COR-L47 (cell line): ENCODE data around the gene CNEP1R1.
A peak's percentile ranks its signal among the peaks of the same experiment; 100 is the strongest.

Experiments used
- DNase-seq: peaks from one replicate; lab custom pipeline; 2025; lab: John Stamatoyannopoulos, UW

Gene CNEP1R1

DNA sequence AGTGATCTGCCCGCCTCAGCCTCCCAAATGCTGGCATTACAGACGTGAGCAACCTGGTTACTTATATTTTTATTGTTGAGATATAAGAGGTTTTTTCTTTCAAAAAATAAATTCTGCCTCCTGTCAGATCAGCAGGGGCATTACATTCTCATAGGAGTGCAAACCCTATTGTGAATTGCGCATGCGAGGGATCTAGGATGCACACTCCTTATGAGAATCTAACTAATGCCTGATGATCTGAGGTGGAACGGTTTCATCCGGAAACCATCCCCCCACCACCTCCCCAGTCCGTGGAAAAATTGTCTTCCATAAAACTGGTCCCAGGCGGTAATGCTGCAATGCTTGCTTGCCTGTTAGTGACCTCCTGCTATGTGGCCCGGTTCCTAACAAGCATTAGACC, 7.5 kb upstream of the CNEP1R1 start:
- no peak for DNase-seq

DNA sequence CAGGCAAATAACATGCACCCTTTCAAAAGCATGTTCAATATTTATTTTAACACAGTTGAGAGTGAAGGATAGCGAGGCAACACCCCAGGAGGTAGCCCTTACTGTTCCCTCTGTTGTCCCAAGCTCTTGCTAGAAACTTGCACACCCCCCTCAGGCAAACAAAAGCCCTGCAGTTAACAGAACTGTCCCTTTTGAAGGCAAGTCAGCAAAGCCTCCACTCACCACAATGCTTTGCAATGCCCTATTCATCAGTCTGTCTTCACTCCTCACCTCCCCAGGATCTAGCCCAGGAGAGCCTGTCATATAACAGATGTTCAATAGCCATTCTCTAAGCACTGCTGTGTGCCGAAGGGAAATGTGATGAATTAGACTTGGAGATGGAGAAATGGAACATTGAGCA, 3.5 kb upstream of the CNEP1R1 start:
- DNase-seq, result peak; percentile 33

DNA sequence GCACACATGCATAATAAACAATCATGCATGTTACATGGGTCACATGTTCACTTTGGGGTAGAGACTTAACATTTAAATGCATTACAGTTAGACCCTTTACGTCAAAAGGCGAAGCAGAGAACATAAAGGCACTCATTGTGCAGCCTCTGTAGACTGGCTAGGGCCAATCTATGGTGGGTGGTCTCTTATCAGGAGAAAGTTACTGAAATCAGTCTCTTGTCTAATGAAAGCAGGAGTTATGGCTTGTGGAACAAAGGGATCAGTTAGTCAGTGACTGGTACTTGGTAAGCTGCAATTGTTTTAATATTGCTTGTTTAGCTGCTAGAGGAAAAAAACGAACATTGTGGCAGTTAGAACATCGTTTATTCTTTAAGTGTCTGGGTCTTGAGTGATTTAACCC, 1.4 kb upstream of the CNEP1R1 start:
- DNase-seq, result no peak

DNA sequence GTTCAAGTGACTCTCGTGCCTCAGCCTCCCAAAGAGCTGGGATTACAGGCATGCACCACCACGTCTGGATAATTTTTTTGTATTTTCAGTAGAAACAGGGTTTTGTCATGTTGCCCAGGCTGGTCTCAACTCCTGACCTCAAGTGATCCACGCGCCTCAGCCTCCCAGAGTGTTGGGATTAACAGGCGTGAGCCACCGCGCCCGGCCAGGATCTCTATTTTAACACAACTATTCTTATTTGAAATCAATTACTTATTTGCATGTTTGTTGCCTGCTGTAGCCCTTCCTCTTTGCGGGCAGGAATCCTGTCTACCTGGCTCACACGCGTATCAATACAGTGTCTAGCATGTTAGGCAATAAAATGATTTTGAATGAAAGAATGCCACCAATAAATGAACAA, 818 bp upstream of the CNEP1R1 start:
- DNase-seq, result no peak

DNA sequence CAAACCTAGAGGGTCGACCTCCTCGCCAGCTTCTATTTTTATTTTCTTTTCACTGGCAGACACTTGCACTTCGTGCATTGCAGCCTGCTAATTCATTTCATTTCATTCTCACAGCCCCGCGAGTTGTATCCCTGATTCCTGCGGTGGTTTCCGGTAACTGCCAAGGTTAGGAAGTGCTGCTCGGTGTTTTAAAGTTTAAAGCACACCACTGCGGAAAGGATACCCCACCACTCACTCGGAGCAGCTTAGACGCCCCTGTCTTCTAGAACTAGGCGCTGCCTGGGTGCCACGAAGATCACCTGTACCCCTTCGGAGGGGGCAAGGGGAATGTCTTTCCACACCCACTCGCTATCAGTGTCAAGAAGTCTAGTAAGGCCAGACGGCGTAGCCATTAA, 509 bp downstream of the CNEP1R1 start:
- DNase-seq, result no peak

DNA sequence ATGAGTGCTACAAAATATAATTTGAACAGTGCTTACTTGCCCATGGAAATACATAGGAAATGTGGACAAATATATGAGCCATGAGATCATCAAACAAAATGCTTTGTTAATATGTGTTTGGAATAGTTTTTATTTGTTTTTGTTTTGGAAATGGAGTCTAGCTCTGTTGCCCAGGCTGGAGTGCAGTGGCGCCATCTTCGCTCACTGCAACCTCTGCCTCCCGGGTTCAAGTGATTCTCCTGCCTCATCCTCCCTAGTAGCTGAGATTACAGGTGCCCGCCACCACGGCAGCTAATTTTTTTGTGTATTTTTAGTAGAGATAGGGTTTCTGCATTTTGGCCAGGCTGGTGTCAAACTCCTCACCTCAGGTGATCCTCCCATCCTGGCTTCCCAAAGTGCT, 2.8 kb downstream of the CNEP1R1 start:
- no peak for DNase-seq

DNA sequence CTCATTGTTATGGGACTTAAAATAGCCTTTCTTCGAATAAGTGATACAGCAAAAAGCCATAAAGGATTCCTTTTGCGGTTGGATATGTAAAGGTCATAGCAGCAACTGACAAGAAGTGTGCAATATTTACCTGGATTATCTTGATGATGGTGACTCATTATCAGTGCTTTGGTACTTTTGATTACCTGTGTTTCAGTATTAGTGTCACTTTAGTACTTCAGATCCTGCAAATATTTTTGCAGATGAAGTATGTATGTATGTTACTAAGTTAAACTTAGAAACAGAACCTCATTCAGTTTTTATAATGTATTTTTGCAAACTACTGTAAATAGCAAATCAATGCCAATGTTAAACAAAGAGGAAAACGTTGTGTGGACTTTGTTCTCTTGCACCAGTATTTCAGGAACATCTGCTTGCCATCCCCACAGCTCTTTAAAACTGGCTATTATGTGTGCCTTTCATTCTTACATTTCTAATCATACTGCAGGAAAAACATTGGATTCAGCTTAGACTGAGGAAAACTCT, 10.5 kb downstream of the CNEP1R1 start:
- no peak for DNase-seq

DNA sequence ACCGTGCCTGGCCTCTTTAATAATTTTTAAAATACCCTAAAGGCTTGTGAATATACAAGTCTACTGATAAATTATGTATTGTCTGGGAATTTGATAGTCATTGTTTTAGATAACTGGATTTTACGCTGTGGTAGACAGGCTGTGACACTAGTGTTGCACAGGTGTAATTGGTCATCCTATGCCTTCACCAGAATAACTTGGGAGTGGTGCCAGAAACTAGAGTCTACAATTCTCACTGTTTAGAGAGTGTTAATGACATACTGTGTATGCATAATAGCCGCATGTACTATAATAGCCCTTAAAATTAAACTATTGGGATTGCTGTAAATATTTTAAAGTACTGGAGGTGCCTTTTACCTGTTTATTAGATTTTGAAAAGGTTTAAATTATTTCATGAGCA, 11.4 kb downstream of the CNEP1R1 start:
- peak; percentile 81 for DNase-seq

DNA sequence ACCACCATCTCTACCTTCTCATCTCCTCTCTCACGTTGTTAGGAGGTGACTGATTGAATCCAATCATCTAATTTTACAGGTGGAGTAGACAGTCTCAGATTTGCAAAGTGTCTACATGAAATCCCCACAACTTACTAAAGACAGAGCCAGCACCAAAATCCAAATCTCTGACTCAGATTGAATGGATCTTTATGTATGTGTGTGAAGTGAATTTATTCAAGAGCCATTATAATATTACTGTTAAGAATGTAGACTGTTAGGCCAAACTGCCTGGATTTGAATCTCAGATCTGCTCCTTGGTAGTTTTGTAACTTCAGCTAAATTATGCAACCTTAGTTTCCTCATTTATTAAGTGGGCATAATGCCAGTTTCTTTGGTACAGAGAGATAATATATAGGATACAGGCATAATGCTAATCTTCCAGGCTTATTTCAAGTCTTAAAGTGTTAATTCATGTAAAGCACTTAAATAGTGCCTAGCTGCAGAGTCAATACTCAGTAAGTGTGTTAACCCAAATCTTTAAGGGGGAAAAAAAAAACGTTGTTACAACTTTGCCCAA, 12.7 kb downstream of the CNEP1R1 start:
- no peak for DNase-seq

DNA sequence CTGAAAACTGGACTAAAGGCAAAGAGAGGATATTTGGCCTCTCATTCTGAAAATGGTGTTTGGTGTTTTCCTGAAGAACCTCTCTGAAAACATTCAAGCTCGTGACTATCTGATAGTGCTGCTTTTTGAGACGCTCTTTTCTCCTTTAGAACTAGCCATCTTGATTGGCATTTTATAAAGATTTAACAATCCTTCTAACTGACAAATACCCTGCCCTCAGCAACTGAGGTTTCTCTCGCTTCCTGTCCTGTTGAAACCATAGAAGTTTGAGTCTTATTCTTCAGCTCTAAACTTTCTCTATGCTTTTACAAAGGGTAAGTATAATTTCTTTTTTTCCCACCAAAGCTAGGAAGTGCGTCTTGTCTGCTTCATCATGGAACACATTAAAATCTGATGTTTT, 13.3 kb downstream of the CNEP1R1 start:
- DNase-seq, result no peak

DNA sequence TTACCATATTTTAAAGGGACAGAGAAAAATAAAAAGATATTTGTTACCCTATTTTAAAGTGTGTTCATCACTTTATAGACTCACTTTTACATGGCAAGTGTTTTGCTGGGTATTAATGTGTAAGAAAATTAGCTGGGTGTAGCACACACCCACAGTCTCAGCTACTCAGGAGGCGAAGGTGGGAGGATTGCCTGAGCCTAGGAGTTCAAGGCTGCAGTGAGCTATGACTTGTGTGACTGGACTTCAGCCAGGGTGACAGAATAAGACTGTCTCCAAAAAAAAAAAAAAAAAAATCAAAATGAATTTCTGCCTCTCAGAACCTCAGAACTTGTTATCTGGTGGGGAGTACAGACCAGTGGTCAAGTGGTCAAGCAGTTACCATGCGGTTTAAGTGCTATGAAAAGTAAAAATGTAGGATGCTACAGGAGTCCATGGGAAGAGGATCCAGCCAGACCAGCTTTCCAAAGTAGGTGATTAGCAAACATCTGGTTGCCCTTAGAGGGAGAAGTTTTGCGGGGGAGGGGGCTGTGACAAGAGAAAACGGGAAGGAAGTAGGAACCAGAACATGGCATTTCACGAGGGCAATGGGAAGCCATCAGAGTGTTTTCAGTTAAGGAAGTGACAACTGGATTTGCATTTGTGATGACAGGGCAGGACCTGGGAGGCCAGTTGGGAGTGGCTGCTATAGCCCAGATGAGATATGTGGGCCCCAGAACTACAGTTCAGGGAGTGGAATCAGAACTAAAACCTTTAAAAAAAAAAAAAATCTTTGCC, 13.9 kb downstream of the CNEP1R1 start:
- no peak for DNase-seq

DNA sequence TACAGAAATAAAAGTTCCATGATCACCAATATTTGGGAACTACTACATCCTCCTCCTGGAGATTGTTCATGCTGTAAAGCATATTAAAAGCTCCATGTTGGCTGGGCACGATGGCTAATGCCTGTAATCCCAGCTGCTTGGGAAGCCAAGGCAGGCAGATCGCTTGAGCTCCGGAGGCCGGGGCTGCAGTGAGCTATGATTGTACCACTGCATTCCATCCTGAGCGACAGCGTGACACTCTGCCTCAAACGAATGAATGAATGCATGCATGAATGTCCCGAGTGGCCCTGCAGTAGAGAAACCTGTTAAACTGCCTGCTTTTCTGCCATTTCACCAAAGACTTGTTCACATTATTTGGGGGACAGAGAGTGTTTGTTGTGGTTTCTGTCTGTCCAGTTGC, 15.0 kb downstream of the CNEP1R1 start:
- no peak for DNase-seq

DNA sequence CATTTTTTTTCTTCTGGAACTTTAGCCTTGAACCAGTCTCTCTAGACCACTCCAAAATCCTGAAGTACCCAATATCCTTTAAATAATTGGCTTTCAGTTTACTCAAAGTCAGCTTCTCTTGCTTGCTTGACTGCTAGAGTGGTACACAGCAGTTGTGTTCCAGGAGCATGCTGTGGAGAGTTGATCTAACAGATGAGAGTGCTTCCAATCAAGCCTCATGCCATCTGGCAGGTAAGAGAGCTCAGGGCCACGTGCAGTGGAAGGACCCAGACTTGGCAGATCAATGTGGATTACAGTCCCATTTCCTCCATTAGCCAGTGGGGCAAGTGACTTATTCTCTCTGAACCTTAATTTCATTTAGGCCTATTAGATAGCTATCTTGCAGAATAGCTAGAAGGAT, 15.7 kb downstream of the CNEP1R1 start:
- DNase-seq, result no peak

DNA sequence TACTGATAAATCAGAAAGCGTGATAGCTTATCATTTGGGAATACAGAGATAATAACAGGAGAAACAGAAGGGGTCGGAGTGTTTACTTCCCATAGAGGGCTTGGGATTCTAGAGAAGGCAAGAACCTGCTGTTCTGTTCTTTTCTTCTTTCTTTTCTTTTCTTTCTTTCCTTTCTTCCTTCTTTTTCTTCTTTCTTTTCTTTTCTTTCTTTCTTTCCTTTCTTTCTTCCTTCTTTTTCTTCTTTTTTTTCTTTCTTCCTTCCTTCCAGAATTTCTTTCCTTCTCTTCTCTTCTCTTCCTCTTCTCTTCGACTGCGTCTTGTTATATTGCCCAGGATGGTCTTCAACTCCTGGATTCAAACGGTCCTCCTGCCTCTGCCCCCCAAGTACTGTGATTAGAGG, 18.3 kb downstream of the CNEP1R1 start:
- DNase-seq, result no peak

DNA sequence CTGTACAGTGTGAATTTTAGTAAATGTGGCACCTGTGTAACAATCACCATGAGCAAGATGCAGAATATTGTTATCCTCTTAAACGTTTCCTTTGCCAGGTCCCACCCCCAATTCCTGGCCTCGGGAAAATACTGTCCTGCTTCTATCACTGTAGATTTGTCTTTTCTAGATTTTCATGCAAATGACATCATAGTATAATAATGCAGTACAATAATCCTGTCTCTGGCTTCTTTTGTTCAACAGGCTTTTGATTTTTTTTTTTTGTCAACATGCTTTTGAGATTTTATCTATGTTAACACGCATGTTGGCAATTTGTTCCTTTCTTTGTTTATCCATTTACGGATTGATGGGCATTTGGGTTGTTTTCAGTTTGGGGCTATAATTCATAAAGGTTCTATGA, 20.4 kb downstream of the CNEP1R1 start:
- no peak for DNase-seq

DNA sequence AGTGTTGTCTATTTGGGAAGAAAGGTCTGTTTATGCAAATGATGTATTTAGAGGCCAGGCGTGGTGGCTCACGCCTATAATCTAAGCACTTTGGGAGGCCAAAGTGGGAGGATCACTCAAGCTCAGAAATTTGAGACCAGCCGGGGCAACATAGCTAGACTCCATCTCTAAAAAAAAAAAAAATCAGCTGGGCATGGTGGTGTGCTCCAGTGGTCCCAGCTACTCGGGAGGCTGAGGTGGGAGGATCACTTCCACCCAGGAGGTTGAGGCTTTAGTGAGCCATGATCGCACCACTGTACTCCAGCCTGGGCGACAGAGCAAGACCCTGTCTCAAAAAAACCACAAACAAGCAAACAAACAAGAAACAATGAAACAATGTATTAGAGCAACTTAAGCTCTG, 21.8 kb downstream of the CNEP1R1 start:
- DNase-seq, result no peak

DNA sequence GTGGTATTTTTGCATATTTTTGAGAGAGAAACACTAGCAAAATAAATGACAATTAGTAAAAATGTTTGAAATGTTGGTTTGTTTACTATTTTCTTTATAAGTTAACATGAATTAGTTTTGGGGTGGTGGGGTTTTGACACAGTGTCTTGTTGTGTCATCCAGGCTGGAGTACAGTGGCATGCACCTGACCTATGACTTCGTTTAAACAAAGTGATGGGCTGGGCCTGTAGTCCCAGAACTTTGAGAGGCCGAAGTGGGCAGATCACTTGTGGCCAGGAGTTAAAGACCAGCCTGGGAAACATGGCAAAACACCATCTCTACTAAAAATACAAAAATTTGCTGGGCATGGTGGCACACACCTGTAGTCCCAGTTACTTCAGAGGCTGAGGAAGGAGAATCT, 22.8 kb downstream of the CNEP1R1 start:
- no peak for DNase-seq

DNA sequence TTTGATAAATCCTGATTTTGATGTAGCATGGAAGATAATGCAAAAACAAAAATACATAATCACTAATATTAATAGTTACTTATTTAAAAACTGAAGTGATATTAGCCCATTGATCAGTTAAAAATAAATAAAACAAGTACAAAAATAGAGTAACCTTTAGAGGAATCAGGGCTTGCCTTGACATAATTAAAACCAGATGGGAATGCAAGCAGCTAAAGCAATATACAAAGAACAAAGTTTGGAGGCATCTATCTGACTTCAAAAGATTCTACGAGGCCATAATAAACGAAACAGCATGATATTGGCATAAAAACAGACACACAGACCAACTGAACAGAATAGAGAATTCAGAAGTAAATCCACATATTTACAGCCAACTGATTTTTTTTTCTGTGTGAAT, 25.8 kb downstream of the CNEP1R1 start:
- DNase-seq, result no peak

DNA sequence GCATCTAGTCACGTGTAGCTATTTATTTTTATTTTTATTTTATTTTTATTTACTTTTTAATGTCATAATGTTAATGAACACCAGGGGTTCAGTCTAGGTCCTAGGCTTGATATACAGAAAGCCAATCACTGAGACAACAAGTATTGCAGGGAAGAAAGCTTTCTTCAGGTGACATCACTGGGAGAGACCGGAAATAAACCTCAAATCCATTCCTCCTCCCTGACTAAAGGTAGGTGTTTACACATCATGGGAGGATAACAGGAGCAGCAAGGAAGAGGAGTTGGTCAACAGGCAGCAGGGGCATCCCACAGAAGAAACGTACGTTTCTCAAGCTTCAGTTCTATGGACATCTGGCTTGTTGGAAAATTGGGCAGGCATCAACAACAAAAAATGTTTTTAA, 31.2 kb downstream of the CNEP1R1 start:
- no peak for DNase-seq

DNA sequence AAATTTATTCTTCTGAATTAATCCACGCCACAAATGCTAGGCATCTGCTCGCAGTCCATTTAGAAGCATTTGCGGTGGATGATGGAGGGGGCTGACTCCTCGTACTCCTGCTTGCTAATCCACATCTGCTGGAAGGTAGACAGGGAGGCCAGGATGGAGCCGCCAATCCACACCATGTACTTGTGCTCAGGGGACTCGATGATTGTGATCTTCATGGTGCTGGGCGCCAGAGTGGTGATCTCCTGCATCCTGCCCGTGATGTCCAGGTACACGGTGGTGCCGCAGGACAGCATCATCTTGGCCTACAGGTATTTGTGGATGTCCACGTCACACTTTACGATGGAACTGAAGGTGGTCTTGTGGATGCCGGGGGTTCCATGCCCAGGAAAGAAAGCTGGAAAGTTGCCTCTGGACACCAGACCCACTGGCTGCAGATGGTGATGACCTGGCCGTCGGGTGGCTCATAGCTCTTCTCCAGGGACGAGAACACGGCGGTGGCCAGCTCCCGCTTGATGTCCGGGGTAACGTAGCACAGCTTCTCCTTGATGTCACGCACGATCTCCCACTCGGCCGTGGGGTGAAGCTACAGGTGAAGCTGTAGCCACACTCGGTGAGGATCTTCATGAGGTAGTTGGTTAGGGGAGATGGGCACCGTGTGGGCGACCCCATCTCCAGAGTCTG, 33.2 kb downstream of the CNEP1R1 start:
- no peak for DNase-seq

DNA sequence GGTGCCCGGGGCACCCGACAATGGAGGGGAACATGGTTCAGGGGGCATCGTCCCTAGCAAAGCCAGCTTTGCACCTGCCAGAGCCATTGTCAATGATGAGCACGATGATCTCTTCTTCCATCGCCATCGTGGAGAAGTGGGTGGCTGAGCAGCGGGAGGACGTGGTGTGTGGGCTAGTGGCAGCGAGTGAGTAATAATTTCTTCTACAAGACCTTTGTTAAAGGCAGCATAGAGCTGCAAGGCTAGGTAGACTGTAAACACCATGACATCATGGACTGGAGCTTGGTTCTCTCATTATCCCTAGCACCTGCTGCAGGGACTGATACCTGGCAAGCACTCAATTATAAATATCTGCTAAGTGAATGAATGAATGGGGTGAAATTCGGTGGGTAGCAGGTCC, 34.1 kb downstream of the CNEP1R1 start:
- DNase-seq, result no peak

DNA sequence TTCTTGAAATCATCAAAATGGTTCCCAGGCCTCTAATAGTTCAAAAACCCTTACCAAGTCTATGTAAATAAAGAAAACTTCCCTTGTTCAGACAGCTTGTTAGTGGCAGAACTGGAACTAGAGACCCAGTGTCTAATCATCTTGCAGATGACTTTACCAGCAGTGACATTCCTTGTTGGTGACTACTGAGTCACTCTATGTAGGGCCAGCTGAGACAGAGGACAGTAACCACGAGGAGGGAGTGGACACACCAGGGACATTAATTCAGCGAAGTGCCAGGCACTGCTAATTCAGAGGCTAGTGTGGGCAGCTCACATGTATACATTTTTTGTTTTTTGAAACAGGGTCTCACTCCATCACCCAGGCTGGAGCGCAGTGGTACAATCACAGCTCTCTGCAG, 34.6 kb downstream of the CNEP1R1 start:
- no peak for DNase-seq

DNA sequence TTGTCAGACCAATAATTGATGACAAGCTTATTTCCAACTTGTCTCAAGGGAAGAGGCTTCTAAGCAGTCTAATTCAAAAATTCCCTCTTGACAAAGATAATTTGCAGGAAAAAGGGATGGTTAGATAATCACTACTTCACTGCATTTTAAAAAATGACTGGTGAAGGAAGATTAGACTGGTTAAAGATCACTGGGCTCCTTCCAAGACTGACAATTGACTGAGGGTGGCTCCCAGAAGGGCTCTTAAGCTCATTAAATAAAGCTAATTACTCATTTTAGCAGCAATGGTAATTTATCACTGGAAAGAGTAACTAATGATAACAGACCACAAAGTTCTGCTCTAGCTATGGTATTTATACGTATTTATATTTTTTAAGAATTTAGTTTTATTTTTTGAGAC, 36.3 kb downstream of the CNEP1R1 start:
- DNase-seq, result no peak
